Hepatocyte (in vitro differentiated cells): ENCODE measurements around the gene NUF2. TPM values are rescaled to one million over a fixed set of nuclear protein-coding genes. Genes with fewer than 3 reads are reported as not detected.

Source experiments
- DNase-seq: peaks from one replicate; pipeline ENCODE4 v3.0.0-alpha.2; 2016; ENCODE audit warnings: low spot score
- H2AFZ ChIP-seq: fragments of 200-600 bp; sonication (generic); 2 replicates; pipeline ENCODE4 v1.6.0; 2016; ENCODE audit warnings: antibody characterized with exemption, mild to moderate bottlenecking
- H3K27ac ChIP-seq: fragments of 200-600 bp; sonication (generic); 2 replicates; pipeline ENCODE4 v1.5.1; 2016; ENCODE audit warnings: mild to moderate bottlenecking
- H3K27me3 ChIP-seq: fragments of 200-600 bp; sonication (generic); 2 replicates; pipeline ENCODE4 v1.6.1; 2016
- H3K36me3 ChIP-seq: fragments of 200-600 bp; sonication (generic); replicated peaks from 2 replicates; pipeline ENCODE4 v1.5.1; 2016; ENCODE audit warnings: low read depth; ENCODE audit not compliant: insufficient read depth
- H3K4me1 ChIP-seq: fragments of 200-600 bp; sonication (generic); 2 replicates; pipeline ENCODE4 v1.5.1; 2016; ENCODE audit warnings: mild to moderate bottlenecking, moderate library complexity; ENCODE audit not compliant: insufficient read depth
- H3K4me2 ChIP-seq: fragments of 200-600 bp; sonication (generic); 2 replicates; pipeline ENCODE4 v1.6.0; 2016
- H3K4me3 ChIP-seq: fragments of 200-600 bp; sonication (generic); 2 replicates; pipeline ENCODE4 v1.5.1; 2016; ENCODE audit warnings: mild to moderate bottlenecking
- H3K79me2 ChIP-seq: fragments of 200-600 bp; sonication (generic); 2 replicates; pipeline ENCODE4 v1.6.0; 2017; ENCODE audit warnings: mild to moderate bottlenecking
- H3K9me2 ChIP-seq: fragments of 200-600 bp; sonication (generic); replicated peaks from 2 replicates; pipeline ENCODE4 v1.6.0; 2017; ENCODE audit warnings: mild to moderate bottlenecking; ENCODE audit not compliant: insufficient read depth
- H3K9me3 ChIP-seq: fragments of 200-600 bp; sonication (generic); 2 replicates; pipeline ENCODE4 v1.5.1; 2016; ENCODE audit warnings: low read depth, mild to moderate bottlenecking
- H4K20me1 ChIP-seq: fragments of 200-600 bp; sonication (generic); 2 replicates; pipeline ENCODE4 v1.6.0; 2016; ENCODE audit warnings: mild to moderate bottlenecking; ENCODE audit not compliant: insufficient read depth, poor library complexity, severe bottlenecking
- EZH2 ChIP-seq: fragments of 200-600 bp; sonication (generic); IDR thresholded peaks from 2 replicates; pipeline ENCODE4 v1.6.1; 2016; ENCODE audit warnings: antibody characterized with exemption, mild to moderate bottlenecking, borderline replicate concordance
- EZH2phosphoT487 ChIP-seq: fragments of 200-600 bp; sonication (generic); IDR thresholded peaks from one replicate; pipeline ENCODE4 v1.6.1; 2018; ENCODE audit warnings: antibody characterized with exemption, mild to moderate bottlenecking, low read depth, moderate library complexity; ENCODE audit not compliant: unreplicated experiment, severe bottlenecking
- WGBS: methylation state at CpG from one replicate; pipeline ENCODE4 v1.1.6; 2016; ENCODE audit warnings: low lambda C conversion rate; ENCODE audit errors: missing lambda C conversion rate; 5-methylcytosine and 5-hydroxymethylcytosine counted together
- polyA plus RNA-seq: library from polyadenylated mRNA; unstranded; fragments of >200 nt; fragmentation: Nextera tagmentation; extraction: Ambion mirVana; gene quantifications from 2 replicates; pipeline ENCODE4 v1.2.1, GENCODE V29; 2016
- total RNA-seq: library from RNA; depleted of rRNA; stranded (reverse); fragments of >200 nt; gene quantifications from 2 replicates; pipeline ENCODE4 v1.2.3, GENCODE V29; 2014
- TF ChIP-seq, protein P1 (sequence below): fragments of 200-600 bp; sonication (generic); IDR thresholded peaks from 2 replicates; pipeline ENCODE4 v1.5.1; 2016; ENCODE audit warnings: antibody characterized with exemption, mild to moderate bottlenecking; ENCODE audit not compliant: poor library complexity

Gene NUF2
- total and polyA plus RNA-seq, 2 experiments from 2014 or later, result 2.6 to 7.0 TPM

DNA sequence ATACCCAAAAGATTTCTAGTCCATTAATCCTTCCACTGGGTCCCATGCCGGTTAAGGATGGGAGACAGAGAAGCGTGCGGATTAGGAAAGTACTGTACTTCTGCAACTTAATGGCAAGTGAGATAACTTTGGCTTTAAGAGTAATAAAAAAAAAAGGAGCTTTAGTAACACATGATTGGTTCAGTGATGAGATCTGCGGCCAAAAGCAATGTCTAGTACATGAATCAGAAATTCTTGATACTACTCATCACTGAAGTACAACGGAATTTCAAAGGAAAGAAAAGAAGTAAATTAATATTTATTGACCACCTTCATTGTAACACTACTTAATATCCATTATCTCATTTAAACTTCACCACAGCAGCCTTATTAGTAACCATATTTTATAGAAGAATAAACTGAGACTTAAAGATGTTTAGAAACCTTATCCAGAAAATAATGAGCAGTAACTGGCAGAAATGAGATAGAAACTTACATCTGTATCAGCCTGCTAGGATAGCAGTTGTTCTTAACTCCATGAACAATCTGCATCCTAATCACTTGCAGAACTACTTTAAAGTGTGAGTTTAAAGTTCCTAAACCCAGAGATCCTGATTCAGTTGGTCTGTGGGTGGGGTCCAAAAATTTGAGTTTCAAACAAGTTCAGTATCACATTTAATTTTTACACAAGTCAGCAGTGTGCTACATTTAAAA, 14.1 kb upstream of the NUF2 start:
- Histone ChIP-seq H3K79me2 (no peaks in the 10 kb centered on the region), H4K20me1 (no peaks in the 10 kb centered on the region), H3K4me1 (no peaks in the 10 kb centered on the region), H3K9me2 (no peaks in the 10 kb centered on the region), H3K4me2 (no peak overlapping the region), H3K36me3 (no peaks in the 10 kb centered on the region), H3K9me3 (no peaks in the 10 kb centered on the region), H3K27me3 (no peaks in the 10 kb centered on the region), H3K4me3 (no peak overlapping the region), H2AFZ (no peak overlapping the region), H3K27ac (no peak overlapping the region)
- WGBS, result 91% methylated on average over 5 of the region's 5 CpGs
- DNase-seq, result no peak
- TF ChIP-seq EZH2phosphoT487, result no peak
- no peak for TF ChIP-seq EZH2
- TF ChIP-seq, protein P1, sequence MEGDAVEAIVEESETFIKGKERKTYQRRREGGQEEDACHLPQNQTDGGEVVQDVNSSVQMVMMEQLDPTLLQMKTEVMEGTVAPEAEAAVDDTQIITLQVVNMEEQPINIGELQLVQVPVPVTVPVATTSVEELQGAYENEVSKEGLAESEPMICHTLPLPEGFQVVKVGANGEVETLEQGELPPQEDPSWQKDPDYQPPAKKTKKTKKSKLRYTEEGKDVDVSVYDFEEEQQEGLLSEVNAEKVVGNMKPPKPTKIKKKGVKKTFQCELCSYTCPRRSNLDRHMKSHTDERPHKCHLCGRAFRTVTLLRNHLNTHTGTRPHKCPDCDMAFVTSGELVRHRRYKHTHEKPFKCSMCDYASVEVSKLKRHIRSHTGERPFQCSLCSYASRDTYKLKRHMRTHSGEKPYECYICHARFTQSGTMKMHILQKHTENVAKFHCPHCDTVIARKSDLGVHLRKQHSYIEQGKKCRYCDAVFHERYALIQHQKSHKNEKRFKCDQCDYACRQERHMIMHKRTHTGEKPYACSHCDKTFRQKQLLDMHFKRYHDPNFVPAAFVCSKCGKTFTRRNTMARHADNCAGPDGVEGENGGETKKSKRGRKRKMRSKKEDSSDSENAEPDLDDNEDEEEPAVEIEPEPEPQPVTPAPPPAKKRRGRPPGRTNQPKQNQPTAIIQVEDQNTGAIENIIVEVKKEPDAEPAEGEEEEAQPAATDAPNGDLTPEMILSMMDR, result no peak

DNA sequence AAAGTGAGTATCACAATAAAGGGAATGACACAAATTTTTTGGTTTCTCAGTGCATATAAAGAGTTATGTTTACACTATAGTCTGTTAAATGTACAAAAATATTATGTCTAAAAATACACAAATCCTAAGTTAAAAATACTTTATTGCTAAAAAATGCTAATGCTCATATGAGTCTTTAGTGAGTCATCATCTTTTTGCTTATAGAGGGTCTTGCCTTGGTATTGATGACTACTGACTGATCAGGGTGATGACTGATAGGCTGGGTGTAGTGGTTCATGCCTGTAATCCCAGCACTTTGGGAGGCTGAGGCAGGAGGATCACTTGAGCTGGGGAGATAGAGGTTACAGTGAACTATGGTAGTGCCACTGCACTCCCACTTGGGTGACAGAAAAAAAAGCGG, 12.9 kb upstream of the NUF2 start:
- TF ChIP-seq, protein P1, result no peak
- TF ChIP-seq EZH2phosphoT487, result no peak
- no peak for TF ChIP-seq EZH2
- H3K36me3 ChIP-seq, result no peaks in the 10 kb centered on the region
- no peaks in the 10 kb centered on the region for H3K9me3 ChIP-seq
- H3K27me3 ChIP-seq, result no peaks in the 10 kb centered on the region
- no peaks in the 10 kb centered on the region for H3K79me2 ChIP-seq
- H3K9me2 ChIP-seq, result no peaks in the 10 kb centered on the region
- H3K27ac ChIP-seq, result no peak overlapping the region
- H4K20me1 ChIP-seq, result no peaks in the 10 kb centered on the region
- 100% methylated on average over 1 of the region's 1 CpG for WGBS
- no peak overlapping the region for H2AFZ ChIP-seq
- DNase-seq, result no peak
- no peak overlapping the region for H3K4me3 ChIP-seq
- no peaks in the 10 kb centered on the region for H3K4me1 ChIP-seq
- no peak overlapping the region for H3K4me2 ChIP-seq

DNA sequence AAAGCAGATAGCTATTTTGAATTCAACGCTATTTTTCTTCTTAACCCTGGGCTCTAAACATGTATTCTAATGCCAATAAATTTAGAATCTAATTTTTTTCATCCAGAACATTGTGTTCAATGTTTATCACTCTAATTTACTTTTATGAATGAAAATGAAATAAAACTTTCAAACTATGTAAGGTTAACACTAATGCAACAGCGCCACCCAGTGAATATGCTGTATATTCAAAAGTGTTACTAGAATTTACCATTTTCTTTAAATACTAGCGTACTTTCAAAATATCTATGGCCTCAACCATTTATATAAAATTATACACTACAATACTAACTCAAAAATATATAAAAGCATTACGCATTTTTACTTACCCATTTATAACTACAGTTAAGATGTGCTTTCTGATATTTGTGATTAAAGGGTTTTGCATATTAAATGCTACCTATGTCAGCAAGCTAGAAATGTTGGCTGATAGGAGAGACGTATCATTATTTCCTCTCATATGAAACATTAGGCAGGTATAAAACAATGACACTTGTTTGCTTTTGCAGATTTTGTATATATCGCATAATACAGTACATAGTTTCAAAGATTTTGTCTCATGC, 5.9 kb upstream of the NUF2 start:
- WGBS, result 45% methylated on average over 6 of the region's 6 CpGs
- H3K27ac ChIP-seq, result no peak overlapping the region
- TF ChIP-seq EZH2phosphoT487, result no peak
- TF ChIP-seq, protein P1, result peak; percentile 85
- no peak for TF ChIP-seq EZH2
- no peaks in the 10 kb centered on the region for H3K9me3 ChIP-seq
- H2AFZ ChIP-seq, result no peak overlapping the region
- H3K27me3 ChIP-seq, result no peaks in the 10 kb centered on the region
- H3K9me2 ChIP-seq, result no peaks in the 10 kb centered on the region
- peaks cover 4% of the 10 kb centered on the region for H3K79me2 ChIP-seq
- H3K4me2 ChIP-seq, result no peak overlapping the region
- no peak overlapping the region for H3K4me3 ChIP-seq
- peaks cover 1% of the 10 kb centered on the region for H3K4me1 ChIP-seq
- DNase-seq, result peak; percentile 73
- no peaks in the 10 kb centered on the region for H3K36me3 ChIP-seq
- H4K20me1 ChIP-seq, result no peaks in the 10 kb centered on the region
